HG03280 (cell line): ENCODE measurements around the gene PCDHB10.

Experiments
- ATAC-seq: cut with Tn5 transposase; IDR thresholded peaks from one replicate; pipeline ENCODE4 v1.9.1; 2021; ENCODE audit warnings: mild to moderate bottlenecking, moderate library complexity; ENCODE audit not compliant: unreplicated experiment

The PCDHB10 gene

GRCh38 chr5:141236516-141237313 is 44.6 kb downstream of the PCDHB10 start:
- no peak for ATAC-seq

- no peak for ATAC-seq
Measured at GRCh38 chr5:141241496-141241895, 49.3 kb downstream of the PCDHB10 start.
